Measurements from ENCODE around the gene JADE1. TPM values are rescaled to one million over a fixed set of nuclear protein-coding genes. Genes with fewer than 3 reads are reported as not detected.

JADE1 gene
- total RNA-seq, 1 experiment from 2014 or later, result 30.2 TPM

GRCh38 chr4:128880662-128881061 is 71.2 kb downstream of the JADE1 start:
- Mint-ChIP-seq H3K4me3 (ENCODE audit: unreplicated experiment) (no peak overlapping the region), H3K36me3 (ENCODE audit: insufficient read depth, unreplicated experiment) (no peaks in the 10 kb centered on the region), H3K4me1 (ENCODE audit: low read depth, unreplicated experiment) (no peaks in the 10 kb centered on the region), H3K27me3 (ENCODE audit: insufficient read depth, unreplicated experiment) (no peaks in the 10 kb centered on the region), H3K9me3 (ENCODE audit: unreplicated experiment) (no peaks in the 10 kb centered on the region), H3K27ac (ENCODE audit: unreplicated experiment) (no peak overlapping the region)
- Histone ChIP-seq H3K27me3 (replicated peaks; ENCODE audit: control insufficient read depth, insufficient read depth, low read length) (no peaks in the 10 kb centered on the region), H3K4me1 (no peaks in the 10 kb centered on the region), H3K36me3 (ENCODE audit: control insufficient read depth, insufficient read depth, low read length) (no peaks in the 10 kb centered on the region), H3K4me3 (ENCODE audit: low read depth, low read length) (no peak overlapping the region), H3K9me3 (no peaks in the 10 kb centered on the region)
- ChIA-PET POLR2A (no interaction called here), CTCF (no interaction called here)
- no TSS peak for BruUV-seq (replicated peaks)
- no peak for TF ChIP-seq CTCF (IDR thresholded peaks at IDR 0.05; ENCODE audit: insufficient read depth in 1 of 2, low read depth in 1 of 2, low read length in 1 of 2, severe bottlenecking in 1 of 2, unreplicated experiment in 1 of 2)
- no peak for DNase-seq
- intact Hi-C loops (cut with micrococcal nuclease; ENCODE audit: unreplicated experiment), result no loop called here

GRCh38 chr4:128904821-128905220 is 95.3 kb downstream of the JADE1 start:
- Mint-ChIP-seq H3K4me1 (ENCODE audit: low read depth, unreplicated experiment) (no peaks in the 10 kb centered on the region), H3K4me3 (ENCODE audit: unreplicated experiment) (no peak overlapping the region), H3K36me3 (ENCODE audit: insufficient read depth, unreplicated experiment) (no peaks in the 10 kb centered on the region), H3K27ac (ENCODE audit: unreplicated experiment) (no peak overlapping the region), H3K27me3 (ENCODE audit: insufficient read depth, unreplicated experiment) (no peaks in the 10 kb centered on the region), H3K9me3 (ENCODE audit: unreplicated experiment) (no peaks in the 10 kb centered on the region)
- intact Hi-C loops (cut with micrococcal nuclease; ENCODE audit: unreplicated experiment), result no loop called here
- TF ChIP-seq CTCF (IDR thresholded peaks at IDR 0.05; ENCODE audit: insufficient read depth in 1 of 2, low read depth in 1 of 2, low read length in 1 of 2, severe bottlenecking in 1 of 2, unreplicated experiment in 1 of 2), result no peak
- no peak overlapping the region for H3K4me3 ChIP-seq (ENCODE audit: low read depth, low read length)
- H3K9me3 ChIP-seq, result no peaks in the 10 kb centered on the region
- no TSS peak for BruUV-seq (replicated peaks)
- no peaks in the 10 kb centered on the region for H3K36me3 ChIP-seq (ENCODE audit: control insufficient read depth, insufficient read depth, low read length)
- DNase-seq, result no peak
- no peaks in the 10 kb centered on the region for H3K4me1 ChIP-seq
- no peaks in the 10 kb centered on the region for H3K27me3 ChIP-seq (replicated peaks; ENCODE audit: control insufficient read depth, insufficient read depth, low read length)
- ChIA-PET CTCF (no interaction called here), POLR2A (no interaction called here)

GRCh38 chr4:128906581-128906980 is 97.1 kb downstream of the JADE1 start:
- BruUV-seq (replicated peaks), result no TSS peak
- Histone ChIP-seq H3K36me3 (ENCODE audit: control insufficient read depth, insufficient read depth, low read length) (no peaks in the 10 kb centered on the region), H3K27me3 (replicated peaks; ENCODE audit: control insufficient read depth, insufficient read depth, low read length) (no peaks in the 10 kb centered on the region), H3K4me3 (ENCODE audit: low read depth, low read length) (no peak overlapping the region), H3K4me1 (no peaks in the 10 kb centered on the region), H3K9me3 (no peaks in the 10 kb centered on the region)
- CTCF ChIA-PET, result no interaction called here
- Mint-ChIP-seq H3K36me3 (ENCODE audit: insufficient read depth, unreplicated experiment) (no peaks in the 10 kb centered on the region), H3K9me3 (ENCODE audit: unreplicated experiment) (no peaks in the 10 kb centered on the region), H3K4me3 (ENCODE audit: unreplicated experiment) (no peak overlapping the region), H3K27me3 (ENCODE audit: insufficient read depth, unreplicated experiment) (no peaks in the 10 kb centered on the region), H3K27ac (ENCODE audit: unreplicated experiment) (no peak overlapping the region), H3K4me1 (ENCODE audit: low read depth, unreplicated experiment) (no peaks in the 10 kb centered on the region)
- TF ChIP-seq CTCF (IDR thresholded peaks at IDR 0.05; ENCODE audit: insufficient read depth in 1 of 2, low read depth in 1 of 2, low read length in 1 of 2, severe bottlenecking in 1 of 2, unreplicated experiment in 1 of 2), result no peak
- POLR2A ChIA-PET, result no interaction called here
- no peak for DNase-seq
- intact Hi-C loops (cut with micrococcal nuclease; ENCODE audit: unreplicated experiment), result no loop called here
